ENCODE data around the gene JADE3.

The JADE3 gene

DNA sequence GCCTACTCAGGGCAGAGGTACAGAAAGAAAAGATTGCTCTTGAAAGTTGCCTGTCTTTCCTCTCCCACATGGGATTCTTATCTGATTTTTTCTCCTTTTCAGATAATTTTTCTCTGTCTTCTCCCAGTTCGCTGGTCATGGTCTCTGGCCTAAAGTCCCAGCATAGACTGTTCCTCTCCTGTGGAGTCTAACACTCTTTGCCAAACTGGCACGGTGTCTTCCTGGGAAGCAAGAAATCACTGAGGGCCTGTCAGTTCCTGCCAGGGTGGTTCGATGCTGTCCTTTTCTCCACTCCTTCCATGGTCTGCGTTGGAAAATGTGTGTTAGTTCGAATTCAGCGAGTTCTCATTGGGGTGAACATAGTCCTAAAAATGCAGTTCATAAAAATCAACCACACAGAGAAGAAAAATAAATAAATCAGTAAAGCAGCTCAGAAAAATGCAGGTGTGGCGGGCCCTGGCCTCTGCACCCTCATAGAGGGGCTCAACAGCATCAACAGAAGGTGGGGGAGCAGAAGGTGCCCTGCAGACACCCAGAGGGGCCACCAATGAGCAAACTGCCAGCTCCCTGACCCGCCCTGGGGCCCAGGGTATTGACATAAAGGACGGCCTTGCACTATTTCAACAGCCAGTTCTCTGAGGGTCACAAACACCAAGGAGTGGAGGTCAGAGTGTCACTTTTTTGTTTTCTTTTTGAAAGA lies 168.1 kb downstream of the JADE3 start:
- Histone ChIP-seq H3K36me3 (no peaks in the 10 kb centered on the region), H3K4me1 (no peaks in the 10 kb centered on the region), H3K9me3 (no peaks in the 10 kb centered on the region), H3K27me3 (no peaks in the 10 kb centered on the region), H3K4me3 (ENCODE audit: low read depth, low read length) (no peak overlapping the region)
- DNase-seq, result no peak
- TF ChIP-seq, protein P1, sequence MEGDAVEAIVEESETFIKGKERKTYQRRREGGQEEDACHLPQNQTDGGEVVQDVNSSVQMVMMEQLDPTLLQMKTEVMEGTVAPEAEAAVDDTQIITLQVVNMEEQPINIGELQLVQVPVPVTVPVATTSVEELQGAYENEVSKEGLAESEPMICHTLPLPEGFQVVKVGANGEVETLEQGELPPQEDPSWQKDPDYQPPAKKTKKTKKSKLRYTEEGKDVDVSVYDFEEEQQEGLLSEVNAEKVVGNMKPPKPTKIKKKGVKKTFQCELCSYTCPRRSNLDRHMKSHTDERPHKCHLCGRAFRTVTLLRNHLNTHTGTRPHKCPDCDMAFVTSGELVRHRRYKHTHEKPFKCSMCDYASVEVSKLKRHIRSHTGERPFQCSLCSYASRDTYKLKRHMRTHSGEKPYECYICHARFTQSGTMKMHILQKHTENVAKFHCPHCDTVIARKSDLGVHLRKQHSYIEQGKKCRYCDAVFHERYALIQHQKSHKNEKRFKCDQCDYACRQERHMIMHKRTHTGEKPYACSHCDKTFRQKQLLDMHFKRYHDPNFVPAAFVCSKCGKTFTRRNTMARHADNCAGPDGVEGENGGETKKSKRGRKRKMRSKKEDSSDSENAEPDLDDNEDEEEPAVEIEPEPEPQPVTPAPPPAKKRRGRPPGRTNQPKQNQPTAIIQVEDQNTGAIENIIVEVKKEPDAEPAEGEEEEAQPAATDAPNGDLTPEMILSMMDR (IDR thresholded peaks at IDR 0.05; ENCODE audit: low read depth, low read length), result no peak

DNA sequence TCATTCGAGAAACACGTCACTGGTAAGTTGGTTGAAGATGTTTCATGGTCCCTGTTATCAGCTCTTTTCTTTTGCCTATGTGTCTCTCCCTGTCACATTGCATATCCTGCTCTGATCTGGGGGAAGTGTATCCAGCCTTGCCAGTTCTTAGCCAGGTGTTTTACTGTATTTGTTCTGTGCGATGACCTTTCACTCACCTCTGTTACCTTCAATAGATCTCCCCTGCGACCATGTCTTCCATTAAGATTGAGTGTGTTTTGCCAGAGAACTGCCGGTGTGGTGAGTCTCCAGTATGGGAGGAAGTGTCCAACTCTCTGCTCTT lies 168.7 kb downstream of the JADE3 start:
- TF ChIP-seq, protein P1 (IDR thresholded peaks at IDR 0.05; ENCODE audit: low read depth, low read length), result no peak
- H3K4me1 ChIP-seq, result no peaks in the 10 kb centered on the region
- H3K27me3 ChIP-seq, result no peaks in the 10 kb centered on the region
- DNase-seq, result no peak
- no peaks in the 10 kb centered on the region for H3K36me3 ChIP-seq
- no peaks in the 10 kb centered on the region for H3K9me3 ChIP-seq
- no peak overlapping the region for H3K4me3 ChIP-seq (ENCODE audit: low read depth, low read length)

- Histone ChIP-seq H3K4me3 (ENCODE audit: low read depth, low read length) (no peak overlapping the region), H3K4me1 (no peaks in the 10 kb centered on the region), H3K9me3 (no peaks in the 10 kb centered on the region), H3K27me3 (no peaks in the 10 kb centered on the region), H3K36me3 (no peaks in the 10 kb centered on the region)
- TF ChIP-seq, protein P1 (IDR thresholded peaks at IDR 0.05; ENCODE audit: low read depth, low read length), result no peak
- no peak for DNase-seq
Observed at GRCh38 chrX:47091149-47091775, 179.0 kb downstream of the JADE3 start.

GRCh38 chrX:47093248-47093647 lies 181.0 kb downstream of the JADE3 start:
- DNase-seq, result peak; percentile 15

GRCh38 chrX:47093860-47094259 lies 181.6 kb downstream of the JADE3 start:
- Histone ChIP-seq H3K27me3 (no peaks in the 10 kb centered on the region), H3K9me3 (no peaks in the 10 kb centered on the region), H3K36me3 (no peaks in the 10 kb centered on the region), H3K4me1 (no peaks in the 10 kb centered on the region), H3K4me3 (ENCODE audit: low read depth, low read length) (no peak overlapping the region)
- no peak for DNase-seq
- TF ChIP-seq, protein P1 (IDR thresholded peaks at IDR 0.05; ENCODE audit: low read depth, low read length), result no peak

More at GRCh38 chrX:47093248-47093647, 181.0 kb downstream of the JADE3 start:
- no peaks in the 10 kb centered on the region for H3K9me3 ChIP-seq
- H3K36me3 ChIP-seq, result no peaks in the 10 kb centered on the region
- H3K4me1 ChIP-seq, result no peaks in the 10 kb centered on the region
- TF ChIP-seq, protein P1 (IDR thresholded peaks at IDR 0.05; ENCODE audit: low read depth, low read length), result peak; percentile 50
- no peaks in the 10 kb centered on the region for H3K27me3 ChIP-seq
- no peak overlapping the region for H3K4me3 ChIP-seq (ENCODE audit: low read depth, low read length)

GRCh38 chrX:47097018-47097417 lies 184.8 kb downstream of the JADE3 start:
- no peaks in the 10 kb centered on the region for H3K9me3 ChIP-seq
- H3K4me3 ChIP-seq (ENCODE audit: low read depth, low read length), result no peak overlapping the region
- no peaks in the 10 kb centered on the region for H3K4me1 ChIP-seq
- no peaks in the 10 kb centered on the region for H3K36me3 ChIP-seq
- TF ChIP-seq, protein P1 (IDR thresholded peaks at IDR 0.05; ENCODE audit: low read depth, low read length), result no peak
- DNase-seq, result no peak
- H3K27me3 ChIP-seq, result no peaks in the 10 kb centered on the region
